Type B pancreatic cell (in vitro differentiated cells): ENCODE results near the gene ANKRD31. TPM values are rescaled to one million over a fixed set of nuclear protein-coding genes. Genes with fewer than 3 reads are reported as not detected.

Source experiments
- DNase-seq: peaks from one replicate; pipeline ENCODE4 v3.0.0; 2021; ENCODE audit warnings: mixed read lengths; ENCODE audit not compliant: unreplicated experiment; ENCODE audit errors: extremely low spot score
- H3K27ac Mint-ChIP-seq: 2 replicates; pipeline ENCODE4 v1.8.0; 2021; ENCODE audit warnings: mild to moderate bottlenecking, mixed read lengths
- H3K27me3 Mint-ChIP-seq: 2 replicates; pipeline ENCODE4 v1.8.0; 2021; ENCODE audit warnings: mixed read lengths
- H3K36me3 Mint-ChIP-seq: 2 replicates; pipeline ENCODE4 v1.8.0; 2021; ENCODE audit warnings: mixed read lengths
- H3K4me1 Mint-ChIP-seq: one replicate; pipeline ENCODE4 v1.8.0; 2021; ENCODE audit warnings: mixed read lengths; ENCODE audit not compliant: unreplicated experiment
- H3K4me3 Mint-ChIP-seq: 2 replicates; pipeline ENCODE4 v1.8.0; 2021; ENCODE audit warnings: mild to moderate bottlenecking, mixed read lengths
- H3K9me3 Mint-ChIP-seq: 2 replicates; pipeline ENCODE4 v1.8.0; 2021; ENCODE audit warnings: mixed read lengths
- CTCF ChIP-seq: fragments of 200-600 bp; sonication (generic); conservative IDR thresholded peaks from 2 replicates; pipeline ENCODE4 v1.5.0; 2021; ENCODE audit warnings: antibody characterized with exemption, mild to moderate bottlenecking
- total RNA-seq: library from RNA; stranded (reverse); gene quantifications from 2 replicates; pipeline ENCODE4 v1.2.1, GENCODE V29; 2021; ENCODE audit warnings: low replicate concordance

Gene ANKRD31
- total RNA-seq, 1 donor from 2014 or later: 0.34 TPM

- peak; percentile 78 for DNase-seq
- Mint-ChIP-seq H3K9me3 (no peaks in the 10 kb centered on the region), H3K4me3 (peak overlapping the region; percentile 94), H3K36me3 (no peaks in the 10 kb centered on the region), H3K27me3 (peaks cover 20% of the 10 kb centered on the region), H3K27ac (peak overlapping the region; percentile 93), H3K4me1 (peaks cover 24% of the 10 kb centered on the region)
- TF ChIP-seq CTCF: peak; percentile 35
Measured at GRCh38 chr5:75053304-75054133, 183.2 kb downstream of the ANKRD31 start.

GRCh38 chr5:75053054-75053303, 183.7 kb downstream of the ANKRD31 start:
- H3K4me1 Mint-ChIP-seq: peaks cover 24% of the 10 kb centered on the region
- H3K27ac Mint-ChIP-seq: no peak overlapping the region
- no peaks in the 10 kb centered on the region for H3K9me3 Mint-ChIP-seq
- H3K4me3 Mint-ChIP-seq: no peak overlapping the region
- no peak for DNase-seq
- H3K27me3 Mint-ChIP-seq: peaks cover 20% of the 10 kb centered on the region
- TF ChIP-seq CTCF: no peak
- H3K36me3 Mint-ChIP-seq: no peaks in the 10 kb centered on the region

GRCh38 chr5:75052192-75053053, 184.3 kb downstream of the ANKRD31 start, which contains the start of gene GCNT4:
Gene GCNT4, minus strand, starts transcription at chr5:75052558. Its CDS starts 22,521 bp downstream, at chr5:75030037.
- H3K4me3 Mint-ChIP-seq: peak within 1 kb of the TSS; percentile 92
- no peak for TF ChIP-seq CTCF
- peaks cover 24% of the 10 kb centered on the region for H3K4me1 Mint-ChIP-seq

GRCh38 chr5:75051217-75051751, 185.4 kb downstream of the ANKRD31 start:
- Mint-ChIP-seq H3K9me3 (no peaks in the 10 kb centered on the region), H3K4me1 (peaks cover 24% of the 10 kb centered on the region), H3K27me3 (peaks cover 20% of the 10 kb centered on the region), H3K36me3 (no peaks in the 10 kb centered on the region), H3K4me3 (peak overlapping the region; percentile 92), H3K27ac (peak overlapping the region; percentile 84)
- TF ChIP-seq CTCF: no peak
- no peak for DNase-seq

More at GRCh38 chr5:75052192-75053053, 184.3 kb downstream of the ANKRD31 start, which contains the start of gene GCNT4:
- Mint-ChIP-seq H3K36me3 (no peaks in the 10 kb centered on the region), H3K27me3 (peaks cover 20% of the 10 kb centered on the region), H3K9me3 (no peaks in the 10 kb centered on the region), H3K27ac (peak within 1 kb of the TSS; percentile 84)
- peak; percentile 75 for DNase-seq

- DNase-seq: no peak
- H3K27me3 Mint-ChIP-seq: peaks cover 20% of the 10 kb centered on the region
- peaks cover 3% of the 10 kb centered on the region for H3K36me3 Mint-ChIP-seq
- H3K27ac Mint-ChIP-seq: peak overlapping the region; percentile 39
- peak overlapping the region; percentile 92 for H3K4me3 Mint-ChIP-seq
- TF ChIP-seq CTCF: peak; percentile 50
- H3K4me1 Mint-ChIP-seq: peaks cover 24% of the 10 kb centered on the region
- no peaks in the 10 kb centered on the region for H3K9me3 Mint-ChIP-seq
Measured at GRCh38 chr5:75050415-75050814, 186.3 kb downstream of the ANKRD31 start.
